Measurements from ENCODE around the gene CD55. TPM values are rescaled to one million over a fixed set of nuclear protein-coding genes. Genes with fewer than 3 reads are reported as not detected.

Gene CD55
- total RNA-seq, 1 donor from 2014 or later, result 35.1 TPM

- peaks cover 12% of the 10 kb centered on the region for H3K9me3 Mint-ChIP-seq
- DNase-seq (ENCODE audit: low spot score in 2 of 2, unreplicated experiment in 2 of 2), result no peak
- H3K4me1 Mint-ChIP-seq, result no peaks in the 10 kb centered on the region
- no peak overlapping the region for H3K27ac Mint-ChIP-seq
- peaks cover 12% of the 10 kb centered on the region for H3K36me3 Mint-ChIP-seq
- no peak overlapping the region for H3K4me3 Mint-ChIP-seq
- H3K27me3 Mint-ChIP-seq (ENCODE audit: low read depth), result no peaks in the 10 kb centered on the region
- no peak for TF ChIP-seq CTCF (IDR thresholded peaks at IDR 0.05; ENCODE audit: unreplicated experiment)
Measured at GRCh38 chr1:207355060-207355459, 33.6 kb downstream of the CD55 start.

- DNase-seq (ENCODE audit: low spot score in 2 of 2, unreplicated experiment in 2 of 2), result no peak
- no peak for TF ChIP-seq CTCF (IDR thresholded peaks at IDR 0.05; ENCODE audit: unreplicated experiment)
- H3K36me3 Mint-ChIP-seq, result peaks cover 6% of the 10 kb centered on the region
- no peaks in the 10 kb centered on the region for H3K27me3 Mint-ChIP-seq (ENCODE audit: low read depth)
- no peak overlapping the region for H3K4me3 Mint-ChIP-seq
- peaks cover 5% of the 10 kb centered on the region for H3K9me3 Mint-ChIP-seq
- H3K4me1 Mint-ChIP-seq, result no peaks in the 10 kb centered on the region
- H3K27ac Mint-ChIP-seq, result no peak overlapping the region
Measured at GRCh38 chr1:207355513-207356295, 34.2 kb downstream of the CD55 start.

- DNase-seq (ENCODE audit: low spot score in 2 of 2, unreplicated experiment in 2 of 2), result no peak
- Mint-ChIP-seq H3K36me3 (peaks cover 3% of the 10 kb centered on the region), H3K4me3 (no peak overlapping the region), H3K27me3 (ENCODE audit: low read depth) (no peaks in the 10 kb centered on the region), H3K9me3 (no peaks in the 10 kb centered on the region), H3K27ac (no peak overlapping the region), H3K4me1 (no peaks in the 10 kb centered on the region)
- no peak for TF ChIP-seq CTCF (IDR thresholded peaks at IDR 0.05; ENCODE audit: unreplicated experiment)
Measured at GRCh38 chr1:207361029-207361428, 39.6 kb downstream of the CD55 start.

- Mint-ChIP-seq H3K36me3 (peaks cover 4% of the 10 kb centered on the region), H3K27me3 (ENCODE audit: low read depth) (no peaks in the 10 kb centered on the region), H3K4me3 (no peak overlapping the region), H3K27ac (no peak overlapping the region), H3K4me1 (no peaks in the 10 kb centered on the region), H3K9me3 (no peaks in the 10 kb centered on the region)
- TF ChIP-seq CTCF (IDR thresholded peaks at IDR 0.05; ENCODE audit: unreplicated experiment), result no peak
- no peak for DNase-seq (ENCODE audit: low spot score in 2 of 2, unreplicated experiment in 2 of 2)
Measured at GRCh38 chr1:207361889-207362288, 40.4 kb downstream of the CD55 start.

- Mint-ChIP-seq H3K4me1 (no peaks in the 10 kb centered on the region), H3K9me3 (no peaks in the 10 kb centered on the region), H3K27ac (no peak overlapping the region), H3K36me3 (peaks cover 4% of the 10 kb centered on the region), H3K4me3 (no peak overlapping the region), H3K27me3 (ENCODE audit: low read depth) (no peaks in the 10 kb centered on the region)
- DNase-seq (ENCODE audit: low spot score in 2 of 2, unreplicated experiment in 2 of 2), result no peak
- TF ChIP-seq CTCF (IDR thresholded peaks at IDR 0.05; ENCODE audit: unreplicated experiment), result no peak
Measured at GRCh38 chr1:207362962-207363860, 41.7 kb downstream of the CD55 start.
